Neural cell (in vitro differentiated cells): ENCODE measurements around the gene RNF113A. TPM values are rescaled to one million over a fixed set of nuclear protein-coding genes. Genes with fewer than 3 reads are reported as not detected.

Source experiments
- H2AFZ ChIP-seq: fragments of 200-600, 300-800 bp; sonication (generic), shearing (Covaris generic); 2 replicates; pipeline ENCODE4 v1.6.0; 2014; ENCODE audit warnings: low read depth, mild to moderate bottlenecking, antibody characterized with exemption, low read length, moderate library complexity
- H3F3A ChIP-seq: fragments of 200-600 bp; shearing (Covaris generic); 2 replicates; pipeline ENCODE4 v1.6.1; 2016; ENCODE audit warnings: mild to moderate bottlenecking, moderate library complexity, mixed read lengths, antibody characterized with exemption, low read length; ENCODE audit not compliant: insufficient read depth, poor library complexity, severe bottlenecking
- H3K27ac ChIP-seq: fragments of 200-600, 300-800 bp; sonication (generic), shearing (Covaris generic); 2 replicates; pipeline ENCODE4 v1.5.1; 2014; ENCODE audit warnings: mild to moderate bottlenecking, low read length, moderate library complexity
- H3K27me3 ChIP-seq: fragments of 300-800, 200-600 bp; sonication (generic), shearing (Covaris generic); 2 replicates; pipeline ENCODE4 v1.6.0; 2014; ENCODE audit warnings: mild to moderate bottlenecking, low read depth, low read length, moderate library complexity; ENCODE audit not compliant: insufficient read depth
- H3K36me3 ChIP-seq: fragments of 300-800, 200-600 bp; sonication (generic), shearing (Covaris generic); 2 replicates; pipeline ENCODE4 v1.5.1; 2014; ENCODE audit warnings: mild to moderate bottlenecking, antibody characterized with exemption, low read length, moderate library complexity; ENCODE audit not compliant: insufficient read depth
- H3K4me2 ChIP-seq: fragments of 300-800, 200-600 bp; sonication (generic), shearing (Covaris generic); 2 replicates; pipeline ENCODE4 v1.6.0; 2014; ENCODE audit warnings: mild to moderate bottlenecking, low read length
- H3K4me3 ChIP-seq: fragments of 300-800, 200-600 bp; sonication (generic), shearing (Covaris generic); 2 replicates; pipeline ENCODE4 v1.5.1; 2014; ENCODE audit warnings: mild to moderate bottlenecking, low read length, moderate library complexity
- H3K79me2 ChIP-seq: fragments of 200-600 bp; shearing (Covaris generic); replicated peaks from 2 replicates; pipeline ENCODE4 v1.6.0; 2014; ENCODE audit warnings: mild to moderate bottlenecking, low read length, moderate library complexity; ENCODE audit not compliant: insufficient read depth
- H3K9ac ChIP-seq: fragments of 300-800, 200-600 bp; sonication (generic), shearing (Covaris generic); 2 replicates; pipeline ENCODE4 v1.6.1; 2016; ENCODE audit warnings: mild to moderate bottlenecking, low read length, mixed read lengths
- H3K9me2 ChIP-seq: fragments of 200-600 bp; shearing (Covaris generic); 2 replicates; pipeline ENCODE4 v1.6.1; 2016; ENCODE audit warnings: mild to moderate bottlenecking, low read length, mixed read lengths; ENCODE audit not compliant: insufficient read depth
- H3K9me3 ChIP-seq: fragments of 200-600, 300-800 bp; sonication (generic), shearing (Covaris generic); 2 replicates; pipeline ENCODE4 v1.6.1; 2016; ENCODE audit warnings: mild to moderate bottlenecking, mixed run types, low read length, moderate library complexity, mixed read lengths
- H4K20me1 ChIP-seq: fragments of 200-600 bp; shearing (Covaris generic); 2 replicates; pipeline ENCODE4 v1.6.1; 2016; ENCODE audit warnings: mild to moderate bottlenecking, mixed run types; ENCODE audit not compliant: insufficient read depth
- CTCF ChIP-seq: fragments of 450-650 bp; IDR thresholded peaks from 2 replicates; pipeline ENCODE4 v1.5.1; 2014; ENCODE audit warnings: antibody characterized with exemption, mild to moderate bottlenecking, moderate library complexity; ENCODE audit not compliant: poor library complexity, severe bottlenecking
- EP300 ChIP-seq: fragments of 450-650 bp; conservative IDR thresholded peaks from 2 replicates; pipeline ENCODE4 v1.6.1; 2014; ENCODE audit warnings: antibody characterized with exemption, mild to moderate bottlenecking, moderate library complexity; ENCODE audit not compliant: poor library complexity, severe bottlenecking
- EZH2 ChIP-seq: fragments of 200-600, 300-800 bp; shearing (Covaris generic), sonication (generic); IDR thresholded peaks from 2 replicates; pipeline ENCODE4 v1.6.1; 2014; ENCODE audit warnings: antibody characterized with exemption, low read length, borderline replicate concordance, mild to moderate bottlenecking; ENCODE audit not compliant: insufficient read depth, poor library complexity, severe bottlenecking
- MXI1 ChIP-seq: fragments of 450-650 bp; conservative IDR thresholded peaks from 2 replicates; pipeline ENCODE4 v1.6.1; 2014; ENCODE audit warnings: antibody characterized with exemption, mild to moderate bottlenecking; ENCODE audit not compliant: poor library complexity, severe bottlenecking
- POLR2AphosphoS5 ChIP-seq: IDR thresholded peaks from 2 replicates; pipeline ENCODE4 v1.6.1; 2012
- RAD21 ChIP-seq: fragments of 450-650 bp; conservative IDR thresholded peaks from 2 replicates; pipeline ENCODE4 v1.6.1; 2014; ENCODE audit warnings: antibody characterized with exemption, mild to moderate bottlenecking, moderate library complexity
- REST ChIP-seq: IDR thresholded peaks from 2 replicates; pipeline ENCODE4 v1.6.1; 2012; ENCODE audit warnings: borderline replicate concordance
- SMC3 ChIP-seq: fragments of 450-650 bp; conservative IDR thresholded peaks from 2 replicates; pipeline ENCODE4 v1.6.1; 2014; ENCODE audit warnings: antibody characterized with exemption, mild to moderate bottlenecking, moderate library complexity; ENCODE audit not compliant: poor library complexity
- TAF1 ChIP-seq: IDR thresholded peaks from 2 replicates; pipeline ENCODE4 v1.6.1; 2012; ENCODE audit warnings: low read depth
- polyA plus RNA-seq: library from polyadenylated mRNA; depleted of rRNA; stranded (reverse); fragments of >200 nt; gene quantifications from 2 replicates; pipeline ENCODE4 v1.2.3, GENCODE V29; 2014

Gene RNF113A
- polyA plus RNA-seq, 1 donor from 2014 or later = 27.2 TPM

GRCh38 chrX:119878740-119879139 lies 7.2 kb upstream of the RNF113A start:
- no peaks in the 10 kb centered on the region for H3K36me3 ChIP-seq
- no peak overlapping the region for H3K27ac ChIP-seq
- H3K79me2 ChIP-seq = no peaks in the 10 kb centered on the region
- H3K4me2 ChIP-seq = no peak overlapping the region
- H3K9me3 ChIP-seq = no peaks in the 10 kb centered on the region
- H3K9me2 ChIP-seq = no peaks in the 10 kb centered on the region
- H4K20me1 ChIP-seq = no peaks in the 10 kb centered on the region
- no peak for TF ChIP-seq EP300
- TF ChIP-seq SMC3 = no peak
- no peak for TF ChIP-seq MXI1
- no peak for TF ChIP-seq TAF1
- no peak for TF ChIP-seq EZH2
- no peak for TF ChIP-seq CTCF
- TF ChIP-seq REST = no peak
- TF ChIP-seq POLR2AphosphoS5 = no peak
- TF ChIP-seq RAD21 = no peak
- no peak overlapping the region for H2AFZ ChIP-seq
- no peaks in the 10 kb centered on the region for H3F3A ChIP-seq
- no peak overlapping the region for H3K9ac ChIP-seq
- no peaks in the 10 kb centered on the region for H3K27me3 ChIP-seq
- H3K4me3 ChIP-seq = no peak overlapping the region

- Histone ChIP-seq H3K4me3 (peak overlapping the region; percentile 82), H3K27ac (peak overlapping the region; percentile 92), H3K4me2 (no peak overlapping the region), H3K27me3 (no peaks in the 10 kb centered on the region), H3K9ac (peak overlapping the region; percentile 85), H3K36me3 (no peaks in the 10 kb centered on the region), H3K9me3 (no peaks in the 10 kb centered on the region), H3K9me2 (no peaks in the 10 kb centered on the region), H3K79me2 (peaks cover 15% of the 10 kb centered on the region), H4K20me1 (no peaks in the 10 kb centered on the region), H2AFZ (no peak overlapping the region), H3F3A (no peaks in the 10 kb centered on the region)
- no peak for TF ChIP-seq TAF1
- TF ChIP-seq RAD21 = no peak
- no peak for TF ChIP-seq CTCF
- no peak for TF ChIP-seq MXI1
- no peak for TF ChIP-seq EZH2
- TF ChIP-seq REST = no peak
- no peak for TF ChIP-seq SMC3
Observed at GRCh38 chrX:119871245-119871598, 311 bp downstream of the RNF113A start.
